ENCODE measurements around the gene PPIE.

GRCh38 chr1:39805385-39805784 lies 66.7 kb downstream of the PPIE start:
- no peak for TF ChIP-seq POLR2A (IDR thresholded peaks at IDR 0.05; ENCODE audit: low read length)
- TF ChIP-seq GATA1 (IDR thresholded peaks at IDR 0.05; ENCODE audit: low read depth, low read length), result no peak
